ENCODE data around the gene CERK. TPM values are rescaled to one million over a fixed set of nuclear protein-coding genes. Genes with fewer than 3 reads are reported as not detected.

CERK gene
- total and polyA plus RNA-seq, 8 donors, result 25.0 to 44.0 (median 40.4) TPM

- intact Hi-C loops (cut with DNase I), result no loop called here
- no peaks in the 10 kb centered on the region for H3K9me3 ChIP-seq
- H3K27me3 ChIP-seq, result no peaks in the 10 kb centered on the region
- TF ChIP-seq, protein P1, sequence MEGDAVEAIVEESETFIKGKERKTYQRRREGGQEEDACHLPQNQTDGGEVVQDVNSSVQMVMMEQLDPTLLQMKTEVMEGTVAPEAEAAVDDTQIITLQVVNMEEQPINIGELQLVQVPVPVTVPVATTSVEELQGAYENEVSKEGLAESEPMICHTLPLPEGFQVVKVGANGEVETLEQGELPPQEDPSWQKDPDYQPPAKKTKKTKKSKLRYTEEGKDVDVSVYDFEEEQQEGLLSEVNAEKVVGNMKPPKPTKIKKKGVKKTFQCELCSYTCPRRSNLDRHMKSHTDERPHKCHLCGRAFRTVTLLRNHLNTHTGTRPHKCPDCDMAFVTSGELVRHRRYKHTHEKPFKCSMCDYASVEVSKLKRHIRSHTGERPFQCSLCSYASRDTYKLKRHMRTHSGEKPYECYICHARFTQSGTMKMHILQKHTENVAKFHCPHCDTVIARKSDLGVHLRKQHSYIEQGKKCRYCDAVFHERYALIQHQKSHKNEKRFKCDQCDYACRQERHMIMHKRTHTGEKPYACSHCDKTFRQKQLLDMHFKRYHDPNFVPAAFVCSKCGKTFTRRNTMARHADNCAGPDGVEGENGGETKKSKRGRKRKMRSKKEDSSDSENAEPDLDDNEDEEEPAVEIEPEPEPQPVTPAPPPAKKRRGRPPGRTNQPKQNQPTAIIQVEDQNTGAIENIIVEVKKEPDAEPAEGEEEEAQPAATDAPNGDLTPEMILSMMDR (IDR thresholded peaks at IDR 0.05), result no peak
- no peak for ATAC-seq
- no peak overlapping the region for H3K27ac ChIP-seq
- no peak for DNase-seq
- H3K36me3 ChIP-seq, result peaks cover 0 to 88% of the 10 kb centered on the region in 2 donors
- H3K4me1 ChIP-seq, result no peaks in the 10 kb centered on the region
- no peak overlapping the region for H3K4me3 ChIP-seq
Measured at GRCh38 chr22:46714550-46714949, 23.5 kb downstream of the CERK start.

DNA sequence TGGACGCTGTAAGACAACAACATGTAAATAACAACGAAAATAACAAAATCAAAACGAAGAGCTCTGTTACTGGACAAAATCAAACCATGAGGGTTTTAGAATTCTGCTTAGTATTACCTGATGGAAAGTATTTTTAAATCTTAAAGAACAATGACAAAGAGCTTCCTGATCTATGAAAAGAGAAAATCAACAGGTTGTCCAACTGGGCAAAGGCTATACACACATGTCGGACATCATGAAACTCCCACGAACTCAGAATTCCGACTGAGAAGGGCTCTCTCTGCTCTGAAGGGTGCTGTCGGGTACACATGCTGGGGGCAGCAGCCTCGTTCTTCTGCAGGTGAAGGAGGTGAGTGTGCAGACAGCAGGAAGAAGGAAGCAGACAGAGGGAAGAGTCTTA lies 25.8 kb downstream of the CERK start:
- no peak overlapping the region for H3K4me3 ChIP-seq
- TF ChIP-seq, protein P1 (IDR thresholded peaks at IDR 0.05), result no peak
- H3K27ac ChIP-seq, result no peak overlapping the region
- intact Hi-C loops (cut with DNase I), result no loop called here
- no peaks in the 10 kb centered on the region for H3K9me3 ChIP-seq
- no peaks in the 10 kb centered on the region for H3K27me3 ChIP-seq
- DNase-seq (peak in 1 of 4 donors; percentile 4), ATAC-seq (no peak)
- peaks cover 0 to 88% of the 10 kb centered on the region in 2 donors for H3K36me3 ChIP-seq
- no peaks in the 10 kb centered on the region for H3K4me1 ChIP-seq

DNA sequence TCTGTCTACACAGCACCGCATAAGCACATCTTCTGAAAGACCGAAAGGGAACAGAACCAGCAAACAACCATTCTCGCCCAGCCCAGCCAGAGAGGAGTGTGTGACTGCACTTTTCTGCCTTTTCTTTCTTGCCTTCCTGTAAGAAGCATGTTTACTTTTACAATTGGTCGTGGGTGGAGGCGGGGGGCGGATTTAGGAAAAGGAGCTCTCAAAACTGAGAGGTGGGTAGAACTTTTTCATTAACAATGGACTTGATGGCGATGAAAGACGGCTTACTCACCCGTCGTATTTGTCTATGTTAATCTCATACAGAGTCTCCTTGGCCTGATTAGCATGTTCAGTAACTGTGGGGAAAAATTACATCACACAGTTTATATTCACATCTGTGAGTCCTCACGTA lies 27.2 kb downstream of the CERK start:
- Histone ChIP-seq H3K9me3 (no peaks in the 10 kb centered on the region), H3K27me3 (no peaks in the 10 kb centered on the region), H3K4me1 (no peaks in the 10 kb centered on the region), H3K36me3 (peaks cover 0 to 88% of the 10 kb centered on the region in 2 donors), H3K27ac (no peak overlapping the region), H3K4me3 (no peak overlapping the region)
- no peak for ATAC-seq
- intact Hi-C loops (cut with DNase I), result no loop called here
- peak in 2 of 4 donors; percentile 8 to 24 for DNase-seq
- TF ChIP-seq, protein P1 (IDR thresholded peaks at IDR 0.05), result no peak

GRCh38 chr22:46708766-46709330 lies 29.2 kb downstream of the CERK start:
- TF ChIP-seq, protein P1 (IDR thresholded peaks at IDR 0.05), result no peak
- intact Hi-C loops (cut with DNase I), result no loop called here
- Histone ChIP-seq H3K9me3 (no peaks in the 10 kb centered on the region), H3K36me3 (peaks cover 0 to 96% of the 10 kb centered on the region in 2 donors), H3K4me3 (no peak overlapping the region), H3K27me3 (no peaks in the 10 kb centered on the region), H3K27ac (no peak overlapping the region), H3K4me1 (no peaks in the 10 kb centered on the region)
- ATAC-seq, result no peak
- peak in 1 of 4 donors; percentile 64 for DNase-seq

DNA sequence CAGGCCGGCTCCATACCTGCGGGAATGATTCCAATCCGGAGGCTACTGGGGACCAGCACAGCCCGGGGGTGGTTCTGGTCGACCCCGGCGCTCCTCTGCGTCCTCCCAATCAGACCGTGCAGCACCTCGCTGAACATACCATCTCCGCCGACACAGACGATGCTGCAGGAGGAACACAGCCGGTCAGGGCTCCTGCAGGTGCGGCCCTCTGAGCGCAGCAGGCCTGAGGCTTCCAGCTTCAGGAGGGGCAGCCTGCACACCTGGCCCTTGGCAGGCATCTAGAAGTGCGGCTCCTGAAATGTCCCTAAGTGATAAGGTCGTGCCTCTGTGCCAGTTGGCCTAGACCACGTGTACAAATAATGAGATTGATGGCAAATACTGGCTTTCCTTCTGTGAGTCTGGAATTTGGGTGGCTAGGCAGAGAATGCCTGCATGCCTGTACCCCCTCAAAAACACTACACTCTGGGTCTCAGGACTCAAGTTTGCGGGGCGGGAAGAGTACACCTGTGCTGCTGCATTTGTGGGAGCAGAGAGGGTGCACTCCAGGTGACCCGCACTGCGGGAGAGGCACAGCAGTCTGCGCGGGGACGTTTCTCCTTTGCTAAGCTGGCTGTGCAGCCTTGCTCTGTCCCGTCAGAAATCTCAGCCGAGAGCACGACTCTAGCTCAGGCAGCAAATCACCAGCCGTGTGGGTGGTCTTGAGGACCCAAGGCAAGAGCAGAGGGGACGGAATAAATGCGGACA lies 30.1 kb downstream of the CERK start:
- no peak overlapping the region for H3K27ac ChIP-seq
- H3K36me3 ChIP-seq, result peaks cover 0 to 98% of the 10 kb centered on the region in 2 donors
- no peaks in the 10 kb centered on the region for H3K27me3 ChIP-seq
- DNase-seq (peak in 1 of 4 donors; percentile 57), ATAC-seq (no peak)
- intact Hi-C loops (cut with DNase I), result no loop called here
- H3K4me3 ChIP-seq, result no peak overlapping the region
- no peaks in the 10 kb centered on the region for H3K4me1 ChIP-seq
- TF ChIP-seq, protein P1 (IDR thresholded peaks at IDR 0.05), result no peak
- no peaks in the 10 kb centered on the region for H3K9me3 ChIP-seq
